ENCODE data around the gene PLA2G12B. TPM values are rescaled to one million over a fixed set of nuclear protein-coding genes. Genes with fewer than 3 reads are reported as not detected.

PLA2G12B gene
- total and polyA plus RNA-seq, 4 donors, result 31.9 to 60.2 (median 47.3) TPM

DNA sequence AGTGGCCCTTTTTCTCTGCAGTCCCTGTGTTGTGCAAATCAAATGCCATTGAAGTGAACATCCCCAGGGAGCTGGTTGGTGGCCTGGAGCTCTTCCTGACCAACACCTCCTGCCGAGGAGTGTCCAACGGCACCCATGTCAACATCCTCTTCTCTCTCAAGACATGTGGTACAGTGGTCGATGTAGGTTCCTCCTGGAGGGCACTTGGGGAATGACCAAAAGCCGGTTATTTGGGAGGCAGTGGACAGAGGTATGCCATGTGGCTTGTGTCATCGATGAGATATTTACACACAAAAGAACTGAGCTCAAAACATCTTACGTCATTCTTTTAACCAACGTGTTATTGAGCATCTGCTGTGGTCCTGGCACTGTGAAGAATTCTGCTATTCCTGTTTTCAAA is 41.3 kb downstream of the PLA2G12B start (continued):
- no peak for TF ChIP-seq TAF1 (conservative IDR thresholded peaks at IDR 0.05)
- no peak for TF ChIP-seq MAX (IDR thresholded peaks at IDR 0.05)
- TF ChIP-seq, protein P1, sequence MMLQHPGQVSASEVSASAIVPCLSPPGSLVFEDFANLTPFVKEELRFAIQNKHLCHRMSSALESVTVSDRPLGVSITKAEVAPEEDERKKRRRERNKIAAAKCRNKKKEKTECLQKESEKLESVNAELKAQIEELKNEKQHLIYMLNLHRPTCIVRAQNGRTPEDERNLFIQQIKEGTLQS (IDR thresholded peaks at IDR 0.05), result no peak
- no peak for TF ChIP-seq FOXA2 (IDR thresholded peaks at IDR 0.05)

DNA sequence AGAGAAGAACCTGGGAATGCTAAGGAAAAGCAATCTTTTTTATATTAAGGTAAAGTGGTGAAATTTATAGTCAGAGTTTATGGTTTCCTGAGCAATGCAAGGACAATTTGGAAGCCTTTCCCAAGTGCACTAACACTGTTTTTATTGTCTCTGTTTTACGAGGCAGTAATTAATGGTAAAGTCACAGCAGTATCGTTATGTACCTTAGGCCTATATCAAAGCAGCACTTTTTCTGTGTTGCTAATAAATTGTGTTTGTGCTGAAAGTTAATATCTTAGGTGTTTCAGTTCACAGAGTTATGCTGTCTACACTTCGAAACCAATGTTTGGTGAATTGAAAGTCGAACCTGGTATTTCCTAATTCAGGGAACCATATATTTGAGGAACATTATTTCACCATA is 41.9 kb downstream of the PLA2G12B start:
- Histone ChIP-seq H3K9me3 (ENCODE audit: control insufficient read depth in 4 of 4, low read length in 3 of 4) (no peaks in the 10 kb centered on the region), H3K36me3 (ENCODE audit: control insufficient read depth in 4 of 4, insufficient read depth in 3 of 4, low read depth in 1 of 4, low read length in 3 of 4) (no peaks in the 10 kb centered on the region), H3K4me1 (ENCODE audit: control insufficient read depth in 4 of 4, insufficient read depth in 4 of 4, low read length in 3 of 4) (no peaks in the 10 kb centered on the region), H3K27me3 (ENCODE audit: control insufficient read depth in 4 of 4, insufficient read depth in 4 of 4, low read length in 3 of 4) (no peaks in the 10 kb centered on the region), H3K4me3 (ENCODE audit: low read depth in 1 of 3, low read length in 3 of 3) (no peak overlapping the region), H3K27ac (ENCODE audit: low read depth in 1 of 2, low read length in 2 of 2) (no peak overlapping the region), H3K9ac (ENCODE audit: low read depth in 1 of 2, low read length in 2 of 2) (no peak overlapping the region)
- no peak for DNase-seq (ENCODE audit: low spot score)
- no peak for TF ChIP-seq EGR1 (IDR thresholded peaks at IDR 0.05; ENCODE audit: low read depth in 2 of 2)
- TF ChIP-seq HNF4G (IDR thresholded peaks at IDR 0.05), result no peak
- no peak for TF ChIP-seq YY1 (IDR thresholded peaks at IDR 0.05)
- no peak for TF ChIP-seq JUND (IDR thresholded peaks at IDR 0.05)
- TF ChIP-seq NR2F2 (IDR thresholded peaks at IDR 0.05), result no peak
- TF ChIP-seq, protein P2, sequence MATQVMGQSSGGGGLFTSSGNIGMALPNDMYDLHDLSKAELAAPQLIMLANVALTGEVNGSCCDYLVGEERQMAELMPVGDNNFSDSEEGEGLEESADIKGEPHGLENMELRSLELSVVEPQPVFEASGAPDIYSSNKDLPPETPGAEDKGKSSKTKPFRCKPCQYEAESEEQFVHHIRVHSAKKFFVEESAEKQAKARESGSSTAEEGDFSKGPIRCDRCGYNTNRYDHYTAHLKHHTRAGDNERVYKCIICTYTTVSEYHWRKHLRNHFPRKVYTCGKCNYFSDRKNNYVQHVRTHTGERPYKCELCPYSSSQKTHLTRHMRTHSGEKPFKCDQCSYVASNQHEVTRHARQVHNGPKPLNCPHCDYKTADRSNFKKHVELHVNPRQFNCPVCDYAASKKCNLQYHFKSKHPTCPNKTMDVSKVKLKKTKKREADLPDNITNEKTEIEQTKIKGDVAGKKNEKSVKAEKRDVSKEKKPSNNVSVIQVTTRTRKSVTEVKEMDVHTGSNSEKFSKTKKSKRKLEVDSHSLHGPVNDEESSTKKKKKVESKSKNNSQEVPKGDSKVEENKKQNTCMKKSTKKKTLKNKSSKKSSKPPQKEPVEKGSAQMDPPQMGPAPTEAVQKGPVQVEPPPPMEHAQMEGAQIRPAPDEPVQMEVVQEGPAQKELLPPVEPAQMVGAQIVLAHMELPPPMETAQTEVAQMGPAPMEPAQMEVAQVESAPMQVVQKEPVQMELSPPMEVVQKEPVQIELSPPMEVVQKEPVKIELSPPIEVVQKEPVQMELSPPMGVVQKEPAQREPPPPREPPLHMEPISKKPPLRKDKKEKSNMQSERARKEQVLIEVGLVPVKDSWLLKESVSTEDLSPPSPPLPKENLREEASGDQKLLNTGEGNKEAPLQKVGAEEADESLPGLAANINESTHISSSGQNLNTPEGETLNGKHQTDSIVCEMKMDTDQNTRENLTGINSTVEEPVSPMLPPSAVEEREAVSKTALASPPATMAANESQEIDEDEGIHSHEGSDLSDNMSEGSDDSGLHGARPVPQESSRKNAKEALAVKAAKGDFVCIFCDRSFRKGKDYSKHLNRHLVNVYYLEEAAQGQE (IDR thresholded peaks at IDR 0.05), result no peak
- no peak for TF ChIP-seq TAF1 (conservative IDR thresholded peaks at IDR 0.05)
- TF ChIP-seq RAD21 (IDR thresholded peaks at IDR 0.05), result no peak
- TF ChIP-seq FOXA2 (IDR thresholded peaks at IDR 0.05), result no peak
- TF ChIP-seq GABPA (IDR thresholded peaks at IDR 0.05 in 1 of 2, conservative IDR thresholded peaks at IDR 0.05 in 1 of 2), result no peak
- no peak for TF ChIP-seq FOXA1 (IDR thresholded peaks at IDR 0.05)
- no peak for TF ChIP-seq RXRA (IDR thresholded peaks at IDR 0.05)
- TF ChIP-seq, protein P3, sequence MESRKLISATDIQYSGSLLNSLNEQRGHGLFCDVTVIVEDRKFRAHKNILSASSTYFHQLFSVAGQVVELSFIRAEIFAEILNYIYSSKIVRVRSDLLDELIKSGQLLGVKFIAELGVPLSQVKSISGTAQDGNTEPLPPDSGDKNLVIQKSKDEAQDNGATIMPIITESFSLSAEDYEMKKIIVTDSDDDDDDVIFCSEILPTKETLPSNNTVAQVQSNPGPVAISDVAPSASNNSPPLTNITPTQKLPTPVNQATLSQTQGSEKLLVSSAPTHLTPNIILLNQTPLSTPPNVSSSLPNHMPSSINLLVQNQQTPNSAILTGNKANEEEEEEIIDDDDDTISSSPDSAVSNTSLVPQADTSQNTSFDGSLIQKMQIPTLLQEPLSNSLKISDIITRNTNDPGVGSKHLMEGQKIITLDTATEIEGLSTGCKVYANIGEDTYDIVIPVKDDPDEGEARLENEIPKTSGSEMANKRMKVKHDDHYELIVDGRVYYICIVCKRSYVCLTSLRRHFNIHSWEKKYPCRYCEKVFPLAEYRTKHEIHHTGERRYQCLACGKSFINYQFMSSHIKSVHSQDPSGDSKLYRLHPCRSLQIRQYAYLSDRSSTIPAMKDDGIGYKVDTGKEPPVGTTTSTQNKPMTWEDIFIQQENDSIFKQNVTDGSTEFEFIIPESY (IDR thresholded peaks at IDR 0.05), result no peak
- TF ChIP-seq, protein P1 (IDR thresholded peaks at IDR 0.05), result no peak
- WGBS, result 90% methylated on average over 4 of the region's 4 CpGs

DNA sequence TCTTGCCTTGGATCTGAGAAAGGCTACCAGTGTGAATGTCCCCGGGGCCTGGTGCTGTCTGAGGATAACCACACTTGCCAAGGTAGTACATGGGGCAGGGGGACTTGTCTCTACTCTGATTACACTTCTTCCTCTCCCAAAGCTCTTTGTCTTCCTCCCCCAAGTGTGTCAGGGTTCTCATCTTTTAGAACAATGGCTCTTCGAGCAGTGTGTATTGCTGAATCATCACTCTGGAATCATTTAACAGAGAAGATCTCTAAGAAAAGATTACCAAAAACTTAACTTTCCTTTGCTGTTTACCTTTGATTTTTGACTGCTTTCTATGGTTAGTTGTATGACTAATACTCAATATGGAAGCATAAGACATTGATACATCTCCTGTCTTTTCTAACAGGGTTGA is 42.8 kb downstream of the PLA2G12B start:
- Histone ChIP-seq H3K9ac (ENCODE audit: low read depth in 1 of 2, low read length in 2 of 2) (no peak overlapping the region), H3K4me1 (ENCODE audit: control insufficient read depth in 4 of 4, insufficient read depth in 4 of 4, low read length in 3 of 4) (no peaks in the 10 kb centered on the region), H3K36me3 (ENCODE audit: control insufficient read depth in 4 of 4, insufficient read depth in 3 of 4, low read depth in 1 of 4, low read length in 3 of 4) (no peaks in the 10 kb centered on the region), H3K27me3 (ENCODE audit: control insufficient read depth in 4 of 4, insufficient read depth in 4 of 4, low read length in 3 of 4) (no peaks in the 10 kb centered on the region), H3K4me3 (ENCODE audit: low read depth in 1 of 3, low read length in 3 of 3) (no peak overlapping the region), H3K27ac (ENCODE audit: low read depth in 1 of 2, low read length in 2 of 2) (no peak overlapping the region), H3K9me3 (ENCODE audit: control insufficient read depth in 4 of 4, low read length in 3 of 4) (no peaks in the 10 kb centered on the region)
- WGBS, result 93% methylated on average over 2 of the region's 2 CpGs
- TF ChIP-seq MAX (IDR thresholded peaks at IDR 0.05) (no peak), NR2F2 (IDR thresholded peaks at IDR 0.05) (no peak), RAD21 (IDR thresholded peaks at IDR 0.05) (no peak), GABPA (IDR thresholded peaks at IDR 0.05 in 1 of 2, conservative IDR thresholded peaks at IDR 0.05 in 1 of 2) (no peak), FOXA1 (IDR thresholded peaks at IDR 0.05) (no peak), EGR1 (IDR thresholded peaks at IDR 0.05; ENCODE audit: low read depth in 2 of 2) (no peak), HNF4G (IDR thresholded peaks at IDR 0.05) (no peak), TAF1 (conservative IDR thresholded peaks at IDR 0.05) (no peak), HNF4A (conservative IDR thresholded peaks at IDR 0.05) (no peak), SP1 (IDR thresholded peaks at IDR 0.05) (no peak)
- TF ChIP-seq, protein P1 (IDR thresholded peaks at IDR 0.05), result no peak
- TF ChIP-seq, protein P3 (IDR thresholded peaks at IDR 0.05), result no peak
- DNase-seq (ENCODE audit: low spot score), result no peak
